HG03066 (cell line): ENCODE measurements around the gene SLC51B.
"Not testable (repeated sequence)": the region's sequence is repeated elsewhere in the genome, so short reads cannot be mapped to it uniquely, and the experiment has no call there.

Experiments used
- ATAC-seq: cut with Tn5 transposase; IDR thresholded peaks from one replicate; pipeline ENCODE4 v1.9.1; 2021; ENCODE audit warnings: low read depth; ENCODE audit not compliant: unreplicated experiment

The SLC51B gene

DNA sequence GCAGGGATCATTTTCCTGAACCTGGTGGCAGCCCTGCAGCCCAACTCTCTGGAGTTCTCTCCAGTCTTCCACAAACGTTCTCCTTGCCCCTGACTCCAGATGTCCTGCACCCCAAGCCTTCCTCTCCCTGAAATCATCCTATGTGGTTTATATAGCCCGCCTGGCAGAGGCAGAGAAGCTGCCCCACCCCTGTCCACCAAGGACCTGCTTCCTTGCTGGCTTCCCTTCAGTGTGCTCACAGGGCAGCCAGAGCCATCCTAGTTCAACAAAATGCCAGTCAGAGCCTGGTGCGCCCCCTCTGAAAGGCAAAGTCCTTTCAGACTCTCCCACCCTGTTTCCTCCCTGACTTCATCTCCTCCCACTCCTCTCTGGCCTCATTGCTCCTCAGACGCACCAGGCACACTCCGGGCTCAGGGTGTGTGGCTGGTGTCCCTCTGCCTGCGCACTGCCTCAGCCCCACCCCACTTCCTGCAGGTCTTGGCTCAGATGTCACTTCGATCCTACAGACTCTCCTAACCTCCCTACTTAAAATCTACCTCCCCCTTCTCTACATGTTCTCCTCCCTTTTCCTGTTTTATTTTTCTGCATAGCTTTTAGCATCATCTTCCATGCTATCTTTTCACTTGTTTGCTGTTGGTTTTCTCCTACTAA lies 37.2 kb downstream of the SLC51B start:
- ATAC-seq = no peak

DNA sequence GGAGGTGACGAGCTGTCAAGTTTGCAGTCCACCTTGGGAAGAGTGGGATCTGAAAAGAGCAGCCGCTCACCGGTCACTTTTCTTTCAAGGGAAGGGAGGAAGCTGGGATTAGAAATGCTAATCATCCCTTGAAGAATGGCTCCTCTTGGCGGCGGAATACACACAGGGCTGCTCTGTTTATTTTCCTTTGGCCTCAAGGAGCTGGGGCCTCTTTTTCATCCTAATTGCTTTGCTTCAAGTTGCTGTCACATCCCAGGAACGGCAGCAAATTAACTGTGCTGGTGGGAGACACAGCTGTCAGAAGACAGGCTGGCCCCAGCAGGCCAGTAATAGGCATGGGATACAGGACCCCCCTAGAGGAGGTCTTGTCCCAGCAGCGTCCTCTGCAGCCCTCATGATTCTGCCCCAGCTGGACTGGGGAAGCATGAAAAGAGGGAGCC lies 38.1 kb downstream of the SLC51B start:
- no peak for ATAC-seq

DNA sequence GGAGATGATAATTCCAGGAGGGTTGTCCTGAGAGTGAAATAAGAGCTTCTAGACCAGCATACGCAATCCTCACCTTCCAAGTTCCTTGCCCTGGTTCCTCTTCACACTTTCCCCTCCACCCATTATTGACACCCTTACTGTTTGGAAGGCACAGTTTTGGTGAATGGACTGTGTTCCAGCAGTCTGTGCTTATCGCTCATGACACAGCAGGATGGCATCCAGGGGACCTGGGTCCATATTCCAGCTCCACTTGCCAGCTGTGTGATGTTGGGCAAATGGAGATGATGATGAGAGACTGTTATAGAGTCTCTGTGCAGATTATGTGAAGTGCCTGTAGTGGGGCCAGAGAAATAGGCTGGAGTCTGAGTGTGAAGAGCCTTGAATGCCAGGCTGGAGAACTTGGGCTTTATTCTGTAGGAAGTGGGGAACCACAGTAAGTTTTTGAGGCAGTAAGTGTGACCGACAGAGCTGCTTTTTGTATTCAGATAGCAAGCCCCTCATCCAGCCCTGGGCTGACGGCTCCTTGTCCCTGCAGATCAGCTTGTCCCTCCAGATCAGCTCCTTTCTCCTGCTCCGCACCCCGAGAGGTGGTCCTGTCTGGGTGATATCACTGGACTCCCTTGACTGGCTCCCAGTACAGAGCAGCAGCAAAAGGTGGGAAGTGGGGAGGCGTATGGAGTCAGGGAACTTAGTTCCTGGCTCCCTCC lies 39.5 kb downstream of the SLC51B start:
- ATAC-seq = no peak

DNA sequence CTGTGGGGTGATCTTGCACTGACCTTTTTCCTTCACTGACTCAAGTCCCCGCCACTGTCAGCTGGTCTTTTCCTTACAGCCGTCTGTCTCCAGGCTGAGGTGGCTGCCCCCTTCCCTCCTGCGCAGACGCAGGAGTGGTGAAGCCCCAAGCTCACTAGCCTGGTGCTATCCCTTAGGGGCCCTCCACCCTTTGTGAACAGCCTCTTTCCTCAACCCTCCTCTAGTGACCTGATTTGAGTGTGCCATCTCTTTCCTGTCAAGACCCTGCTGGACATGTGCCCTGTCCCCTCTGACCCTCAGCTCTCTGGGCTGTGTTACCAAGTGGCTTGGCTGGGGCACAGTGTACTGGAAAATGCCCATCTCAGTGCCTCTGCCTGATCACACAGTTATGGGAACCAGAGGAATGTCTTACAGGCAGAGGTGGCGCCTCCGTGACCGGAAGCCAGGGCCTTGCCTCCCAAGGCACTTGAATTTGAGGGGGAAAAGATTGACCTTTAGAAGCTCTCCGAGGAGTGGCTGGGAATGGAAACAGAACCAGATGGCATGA lies 40.1 kb downstream of the SLC51B start:
- no peak for ATAC-seq

DNA sequence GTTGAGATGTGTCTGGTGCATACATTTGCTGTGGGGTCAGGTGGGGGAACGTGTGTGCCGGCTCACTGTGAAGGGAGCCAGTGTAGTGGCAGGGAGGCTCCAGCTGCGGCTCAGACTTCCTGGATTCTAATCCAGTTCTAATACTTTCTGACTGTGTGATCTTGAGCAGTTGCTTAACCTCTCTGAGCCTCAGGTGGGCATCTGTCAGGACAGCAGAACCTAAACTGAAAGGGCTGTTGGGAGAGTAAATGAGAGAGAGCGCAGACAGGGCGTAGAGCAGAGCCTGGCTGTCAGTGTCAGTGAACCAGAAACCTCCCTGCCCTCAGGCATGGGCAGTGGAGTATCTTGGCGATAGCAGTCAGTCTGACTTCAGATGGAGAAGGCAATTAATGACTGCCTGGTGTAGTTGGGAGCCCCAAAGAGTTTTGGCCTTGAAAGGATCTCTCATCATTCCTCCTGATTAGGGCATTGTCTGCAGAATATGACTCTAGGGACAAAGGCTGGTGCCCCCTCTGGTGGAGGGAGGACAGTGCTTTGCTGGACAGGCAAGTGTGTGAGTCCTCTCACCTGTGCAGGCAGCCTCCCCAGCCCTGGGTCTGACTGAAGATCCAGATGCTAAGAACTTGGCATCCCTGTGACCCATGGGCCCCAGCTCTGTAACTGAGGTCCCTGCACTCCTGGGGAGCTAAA lies 40.9 kb downstream of the SLC51B start:
- ATAC-seq = no peak

DNA sequence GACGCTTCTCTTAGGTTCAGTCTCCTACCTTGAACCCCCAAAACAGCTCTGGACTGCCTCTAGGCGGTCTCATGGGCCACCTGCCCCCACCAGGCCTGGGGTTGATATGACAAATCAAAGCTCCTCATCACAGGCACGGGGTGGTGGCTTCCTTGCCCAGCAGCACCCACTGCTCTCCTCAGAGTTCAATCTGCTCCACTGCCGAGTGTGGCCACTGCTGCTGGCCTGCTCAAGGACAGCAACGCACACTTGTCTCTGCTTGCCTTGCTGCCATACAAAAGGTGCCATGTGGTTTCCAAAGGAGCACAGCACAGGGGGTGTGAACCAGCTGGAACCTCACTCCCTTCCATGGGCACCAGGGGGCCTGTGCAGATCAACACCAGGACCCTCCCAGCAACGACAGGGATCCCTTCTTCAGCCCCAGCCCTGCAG lies 41.5 kb downstream of the SLC51B start:
- no peak for ATAC-seq

DNA sequence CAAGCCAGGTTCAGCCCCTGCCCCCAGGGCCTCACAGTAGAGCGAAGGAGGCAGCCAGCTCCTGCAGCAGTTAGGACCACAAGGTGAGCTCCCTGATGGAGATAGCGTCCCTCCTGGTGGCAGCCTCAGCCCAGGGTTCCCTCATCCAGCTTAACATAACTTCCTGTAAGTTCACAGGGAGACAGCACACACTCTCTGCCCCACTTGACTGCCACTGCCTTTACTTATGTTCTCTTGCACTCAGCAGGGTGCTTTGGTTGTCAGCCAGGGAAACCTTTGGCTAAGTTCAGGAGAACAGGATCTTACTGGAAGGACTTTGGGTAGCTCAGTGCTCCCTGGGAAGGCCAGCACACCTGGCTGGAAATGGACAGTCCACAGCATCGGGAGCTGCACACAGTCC lies 42.2 kb downstream of the SLC51B start:
- no peak for ATAC-seq

DNA sequence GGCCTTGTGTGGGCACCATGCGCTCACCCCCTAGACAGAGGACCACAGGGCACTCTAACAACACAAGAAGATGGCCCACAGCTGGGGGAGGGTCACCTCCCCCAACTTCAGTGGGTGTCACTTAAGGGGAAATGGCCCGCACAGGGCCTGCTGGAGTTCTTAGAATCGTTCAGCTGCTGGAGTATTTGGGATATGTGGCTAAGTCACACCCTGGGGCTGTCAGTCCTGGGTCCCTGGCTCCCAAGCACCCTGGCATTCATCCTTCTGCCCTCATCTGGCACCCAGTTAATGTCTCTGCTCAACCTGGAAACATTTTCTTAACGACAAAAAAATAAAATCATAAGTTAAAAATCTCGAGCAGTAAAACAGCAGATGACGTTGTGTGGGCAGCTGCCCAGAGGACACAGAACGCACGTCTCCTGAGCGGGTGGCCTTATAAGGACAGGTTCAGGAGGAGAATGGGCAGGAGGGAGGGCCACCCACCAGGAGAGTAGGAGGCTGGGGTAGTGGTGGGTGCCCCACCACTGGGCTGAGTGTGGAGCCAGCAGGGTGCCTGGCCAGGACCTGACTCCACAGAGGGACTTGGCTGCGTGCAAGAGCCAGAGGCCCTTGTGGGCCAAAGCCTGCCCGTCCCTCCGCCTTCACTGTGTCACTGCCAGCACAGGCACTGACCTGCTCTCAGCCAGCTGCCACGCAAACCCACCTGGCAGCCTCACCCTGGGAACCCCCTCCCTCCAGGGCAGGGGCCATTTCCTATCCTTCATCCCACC lies 42.9 kb downstream of the SLC51B start:
- ATAC-seq = no peak

DNA sequence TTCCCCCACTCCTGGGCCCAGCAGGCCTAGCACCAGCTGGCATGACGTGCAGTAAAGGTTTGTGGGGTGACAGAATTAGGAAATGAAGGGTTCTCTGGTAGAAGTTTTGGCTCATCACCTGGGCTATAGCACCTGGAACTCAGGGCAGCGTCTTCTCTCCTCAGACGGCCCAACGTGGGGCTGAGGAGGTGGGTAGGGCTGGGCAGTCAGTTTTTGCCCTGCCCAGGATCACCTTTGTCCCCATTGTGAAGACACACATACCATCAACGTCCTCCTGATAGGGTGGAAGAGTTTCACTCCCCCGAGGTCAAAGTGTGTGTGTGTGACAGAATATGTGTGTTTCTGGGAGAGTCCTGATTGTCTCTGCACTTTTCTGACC lies 43.4 kb downstream of the SLC51B start:
- no peak for ATAC-seq

DNA sequence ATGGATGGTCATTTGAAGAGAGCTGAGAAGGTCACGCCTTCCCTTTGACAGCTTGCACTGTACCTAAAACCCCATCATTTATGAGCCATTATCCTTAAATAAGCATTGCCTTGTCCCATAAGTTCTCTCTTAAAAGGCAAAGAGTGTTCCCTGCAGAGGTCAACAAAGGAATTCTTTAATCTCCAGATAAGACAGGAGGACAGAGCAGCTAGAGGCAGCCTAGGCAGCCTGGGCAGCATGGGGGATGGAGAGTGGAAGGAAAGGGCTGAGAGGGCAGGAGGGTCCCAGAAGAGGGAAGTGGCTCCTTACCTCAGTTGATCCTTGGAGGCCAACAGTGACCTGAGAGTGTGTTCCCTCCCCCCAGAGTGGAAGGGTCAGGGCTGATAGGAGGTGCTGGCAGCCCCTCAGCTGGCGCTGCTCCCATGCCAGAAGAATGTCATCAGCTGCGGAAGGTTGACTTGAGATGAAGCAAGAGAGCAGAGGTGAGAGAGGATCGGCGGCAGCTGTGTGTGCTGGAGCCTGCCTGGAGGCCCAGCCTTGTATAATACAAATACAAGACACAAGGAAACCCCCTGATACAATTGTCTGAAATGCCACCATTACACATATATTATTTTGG lies 44.1 kb downstream of the SLC51B start:
- no peak for ATAC-seq

DNA sequence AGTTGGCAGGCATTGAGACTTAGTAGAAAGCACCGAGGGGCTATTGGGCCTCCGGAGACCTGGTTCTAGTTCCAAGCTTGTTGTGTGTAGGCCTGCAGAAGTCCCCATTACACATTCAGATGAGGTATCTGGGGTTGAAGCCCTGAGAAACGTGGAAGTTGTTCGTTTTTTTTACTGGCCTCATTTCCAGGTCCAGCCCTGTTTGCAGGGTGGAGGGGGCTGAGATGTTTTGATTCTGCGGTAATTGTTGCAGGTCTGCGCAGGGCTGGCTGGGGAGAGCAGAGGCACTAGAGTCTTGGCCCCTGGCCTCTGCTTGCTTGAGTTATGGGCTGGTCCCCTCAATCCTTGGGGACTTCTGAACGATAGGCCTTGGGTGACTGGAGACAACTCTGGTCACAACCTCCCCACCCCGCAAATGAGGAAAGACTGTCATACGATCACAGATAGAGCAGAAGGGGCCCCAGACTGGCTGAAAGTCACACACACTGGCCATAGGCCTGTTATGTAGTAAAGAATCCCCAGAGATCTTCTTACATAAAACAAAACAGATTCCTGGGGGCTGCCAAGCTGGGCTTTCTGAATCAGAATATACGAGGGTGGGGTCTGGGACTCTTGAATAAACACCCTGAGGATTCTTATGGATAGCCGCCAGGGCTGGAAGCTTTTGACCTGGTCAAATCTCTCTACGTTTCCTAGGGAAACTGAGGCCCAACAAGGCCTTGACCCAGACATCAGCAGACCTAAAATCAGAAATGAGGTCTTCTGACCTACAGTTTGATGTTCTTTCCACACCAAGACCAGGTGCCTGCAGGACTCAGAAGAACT lies 47.0 kb downstream of the SLC51B start:
- ATAC-seq = no peak

DNA sequence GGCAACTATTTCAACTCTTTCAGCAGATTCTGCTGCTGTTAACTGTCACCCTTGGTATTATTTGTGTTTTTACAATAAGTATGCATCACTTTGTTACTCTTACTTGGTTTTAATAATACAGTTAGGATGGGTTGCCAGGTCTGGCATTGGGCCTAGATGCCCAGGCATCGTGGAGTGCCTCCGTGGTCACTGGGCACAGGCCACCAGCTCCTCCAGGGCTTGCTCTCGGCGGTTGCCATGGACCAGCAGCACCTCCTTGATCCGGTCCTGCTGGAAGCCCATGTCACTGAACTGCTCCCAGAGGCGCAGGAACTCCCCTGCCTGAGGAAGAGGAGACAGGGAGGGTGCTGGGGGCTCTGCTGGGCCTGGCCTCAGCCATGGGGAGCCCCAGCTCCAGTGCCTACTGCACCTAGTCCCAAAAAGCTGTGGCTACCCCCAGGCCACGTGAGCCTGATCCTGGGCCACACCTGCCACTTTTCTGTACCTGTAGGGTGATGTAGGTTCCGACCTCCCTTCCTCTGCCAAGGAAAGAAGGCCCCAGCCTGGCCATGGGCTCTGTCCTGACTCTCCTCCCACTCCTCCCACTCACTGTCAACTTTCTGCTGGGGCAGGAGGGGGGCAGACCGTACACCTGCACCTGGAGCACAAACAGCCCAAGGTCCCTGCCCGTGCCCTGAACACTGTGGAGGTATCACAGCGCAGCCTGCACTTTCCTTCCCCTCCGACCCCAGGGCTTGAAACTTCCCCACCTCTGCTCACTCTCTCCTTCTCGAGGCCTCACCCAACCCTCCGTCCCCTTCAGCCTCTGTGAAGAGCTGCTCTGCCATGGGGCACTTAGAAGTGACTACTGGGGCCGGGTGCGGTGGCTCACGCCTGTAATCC lies 48.0 kb downstream of the SLC51B start:
- no peak for ATAC-seq

DNA sequence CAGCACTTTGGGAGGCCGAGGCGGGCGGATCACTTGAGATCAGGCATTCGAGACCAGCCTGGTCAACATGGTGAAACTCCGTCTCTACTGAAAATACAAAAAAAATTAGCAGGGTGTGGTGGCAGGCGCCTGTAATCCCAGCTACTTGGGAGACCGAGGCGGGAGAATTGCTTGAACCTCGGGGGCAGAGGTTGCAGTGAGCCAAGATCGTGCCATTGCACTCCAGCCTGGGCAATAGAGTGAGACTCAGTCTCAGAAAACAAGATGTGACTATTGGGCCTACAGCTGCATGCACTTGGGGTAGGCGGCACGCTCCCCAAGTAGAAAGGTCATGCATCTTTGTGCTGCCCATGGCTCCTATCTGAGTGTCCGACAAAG lies 48.6 kb downstream of the SLC51B start:
- ATAC-seq = not testable (repeated sequence)

DNA sequence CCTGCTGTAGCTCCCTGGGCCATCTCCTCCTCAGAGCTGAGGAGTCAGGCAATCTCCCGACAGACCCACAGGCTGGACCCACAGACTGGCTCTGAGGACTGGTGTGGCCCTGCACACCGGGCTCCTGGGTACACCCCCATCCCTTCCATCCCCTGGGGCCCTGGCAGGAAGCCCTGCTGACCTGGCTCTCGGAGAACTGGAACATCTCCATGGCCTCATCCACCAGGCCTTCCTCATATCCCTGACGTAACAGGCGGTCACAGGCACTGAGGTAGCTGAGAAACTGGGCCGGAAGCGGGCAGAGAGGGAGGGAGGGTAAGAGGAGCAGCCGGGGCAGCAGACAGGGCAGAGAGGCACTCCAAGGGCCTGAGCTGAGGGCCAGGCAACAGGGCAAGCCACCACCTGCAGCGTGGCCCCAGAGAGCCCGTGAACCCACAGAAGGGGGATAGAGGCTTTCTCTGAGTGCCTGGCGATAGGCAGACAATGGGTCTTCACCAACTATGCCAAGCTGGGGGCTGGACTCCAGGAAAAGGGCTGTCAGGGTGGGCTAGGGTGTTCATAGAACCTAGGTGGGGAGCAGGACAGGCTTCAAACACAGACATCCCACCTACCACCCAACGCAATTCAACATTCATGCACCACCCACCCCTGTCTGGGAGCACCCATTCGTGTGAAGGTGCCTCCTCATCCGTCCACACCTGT lies 49.3 kb downstream of the SLC51B start:
- ATAC-seq = no peak

DNA sequence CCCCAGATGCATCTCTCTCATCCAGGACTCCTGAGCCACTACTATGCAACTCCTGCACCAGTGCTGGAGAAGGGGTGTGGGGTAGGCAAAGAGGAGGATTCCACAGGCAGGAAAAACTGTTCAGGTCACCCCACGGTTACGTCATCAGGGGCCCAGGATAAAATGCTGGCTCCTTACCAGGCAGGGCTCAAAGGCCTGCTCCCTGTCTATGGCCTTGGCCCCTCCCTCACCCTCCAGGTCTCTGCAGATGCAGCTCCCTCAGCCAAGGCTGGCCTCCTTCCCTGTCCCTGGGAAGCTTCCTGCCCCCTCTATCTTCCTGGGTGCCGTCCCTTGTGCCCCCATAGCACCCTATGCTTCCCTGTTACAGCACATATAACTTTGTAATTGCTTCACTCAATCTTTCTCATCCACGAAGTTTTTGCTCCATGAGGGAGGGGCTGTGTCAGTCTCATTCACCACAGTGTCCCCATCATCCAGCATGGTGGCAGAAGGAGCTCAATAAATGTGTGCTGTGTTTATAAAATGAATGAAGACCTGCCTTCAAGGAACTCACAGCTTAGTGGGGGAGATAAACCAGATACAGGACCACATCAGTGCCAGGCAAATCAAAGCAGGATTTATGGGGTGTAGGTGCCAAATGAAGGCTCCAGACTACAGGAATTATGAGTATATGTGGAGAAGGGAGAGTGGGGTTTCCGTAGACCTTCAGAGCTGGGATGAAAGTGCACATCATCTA lies 50.0 kb downstream of the SLC51B start:
- no peak for ATAC-seq

DNA sequence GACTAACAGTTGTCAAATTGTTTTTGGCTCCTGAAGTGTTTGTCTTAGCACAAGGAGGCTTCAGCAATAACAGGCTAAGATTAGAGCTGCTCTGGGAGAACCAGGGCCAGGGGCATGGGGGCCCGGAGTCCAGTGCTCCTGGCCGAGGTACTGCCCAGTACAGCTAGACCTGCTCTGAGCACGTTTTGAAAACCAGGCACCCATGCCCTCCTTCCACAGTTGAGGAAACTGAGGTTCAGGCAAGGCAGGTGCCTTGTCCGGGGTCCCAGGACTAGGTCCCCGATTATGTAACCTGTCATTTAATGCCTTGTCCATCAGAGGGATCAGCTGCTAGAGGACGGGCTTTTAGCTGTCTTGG lies 50.5 kb downstream of the SLC51B start:
- no peak for ATAC-seq
